C4-2B (cell line): ENCODE measurements around the gene OLFM2.

Experiments used
- H3K27ac ChIP-seq: fragments of 450-650 bp; 2 replicates; pipeline ENCODE4 v1.5.1; 2017
- CTCF ChIP-seq: fragments of 450-650 bp; conservative IDR thresholded peaks from 2 replicates; pipeline ENCODE4 v1.5.1; 2017; ENCODE audit warnings: mild to moderate bottlenecking
- ZFX ChIP-seq: fragments of 450-650 bp; IDR thresholded peaks from 2 replicates; pipeline ENCODE4 v1.6.1; 2017

The OLFM2 gene

GRCh38 chr19:9878511-9879196, 57.7 kb downstream of the OLFM2 start:
- no peak for TF ChIP-seq ZFX
- no peak for TF ChIP-seq CTCF
- no peak overlapping the region for H3K27ac ChIP-seq

- no peak overlapping the region for H3K27ac ChIP-seq
- no peak for TF ChIP-seq ZFX
- no peak for TF ChIP-seq CTCF
Observed at GRCh38 chr19:9877780-9878510, 58.4 kb downstream of the OLFM2 start.

GRCh38 chr19:9875796-9876195, 60.5 kb downstream of the OLFM2 start:
- TF ChIP-seq ZFX (no peak), CTCF (no peak)
- H3K27ac ChIP-seq: no peak overlapping the region

- TF ChIP-seq CTCF (no peak), ZFX (no peak)
- no peak overlapping the region for H3K27ac ChIP-seq
Observed at GRCh38 chr19:9875031-9875627, 61.2 kb downstream of the OLFM2 start.

- TF ChIP-seq ZFX (no peak), CTCF (no peak)
- H3K27ac ChIP-seq: peak overlapping the region; percentile 43
Observed at GRCh38 chr19:9872618-9873242, 63.6 kb downstream of the OLFM2 start.

- H3K27ac ChIP-seq: peak overlapping the region; percentile 43
- no peak for TF ChIP-seq ZFX
- TF ChIP-seq CTCF: no peak
Observed at GRCh38 chr19:9871626-9872338, 64.5 kb downstream of the OLFM2 start.
